Loucy (cell line): Measurements from ENCODE around the gene UPF1.
A peak's percentile ranks its signal among the peaks of the same experiment; 100 is the strongest.

Experiments
- H2AFZ ChIP-seq: fragments of 200-600 bp; sonication (generic); 2 replicates; pipeline ENCODE4 v1.6.0; 2016; ENCODE audit warnings: antibody characterized with exemption, mild to moderate bottlenecking, low read length, moderate library complexity
- H3F3A ChIP-seq: fragments of 200-600 bp; 2 replicates; pipeline ENCODE4 v1.6.0; 2016; ENCODE audit warnings: antibody characterized with exemption, low read depth, mild to moderate bottlenecking
- H3K27me3 ChIP-seq: fragments of 200-600 bp; sonication (generic); 2 replicates; pipeline ENCODE4 v1.6.1; 2014; ENCODE audit warnings: low read length, mild to moderate bottlenecking; ENCODE audit not compliant: insufficient read depth, poor library complexity, severe bottlenecking
- H3K36me3 ChIP-seq: fragments of 200-600 bp; sonication (generic); 2 replicates; pipeline ENCODE4 v1.6.1; 2016; ENCODE audit warnings: low read length; ENCODE audit not compliant: insufficient read depth
- H3K4me1 ChIP-seq: fragments of 200-600 bp; sonication (generic); 2 replicates; pipeline ENCODE4 v1.5.1; 2014; ENCODE audit warnings: low read length, mild to moderate bottlenecking; ENCODE audit not compliant: insufficient read depth, poor library complexity, severe bottlenecking
- H3K4me2 ChIP-seq: fragments of 200-600 bp; sonication (generic); 2 replicates; pipeline ENCODE4 v1.6.0; 2014; ENCODE audit warnings: antibody characterized with exemption, low read length, low read depth, mild to moderate bottlenecking; ENCODE audit not compliant: poor library complexity, severe bottlenecking
- H3K4me3 ChIP-seq: fragments of 200-600 bp; sonication (generic); 2 replicates; pipeline ENCODE4 v1.5.1; 2014; ENCODE audit warnings: low read length, mild to moderate bottlenecking, mixed read lengths; ENCODE audit not compliant: poor library complexity, severe bottlenecking
- H3K79me2 ChIP-seq: fragments of 200-600 bp; sonication (generic); 2 replicates; pipeline ENCODE4 v1.6.1; 2014; ENCODE audit warnings: low read length; ENCODE audit not compliant: insufficient read depth
- H3K9ac ChIP-seq: fragments of 200-600 bp; sonication (generic); 2 replicates; pipeline ENCODE4 v1.6.0; 2014; ENCODE audit warnings: mild to moderate bottlenecking, low read depth, low read length, moderate library complexity; ENCODE audit not compliant: poor library complexity, severe bottlenecking
- H3K9me2 ChIP-seq: fragments of 200-600 bp; sonication (generic); replicated peaks from 2 replicates; pipeline ENCODE4 v1.6.1; 2016; ENCODE audit warnings: low read depth, low read length, mixed read lengths
- H3K9me3 ChIP-seq: fragments of 200-600 bp; sonication (generic); 2 replicates; pipeline ENCODE4 v1.6.1; 2014; ENCODE audit warnings: mild to moderate bottlenecking, antibody characterized with exemption, low read length, low read depth; ENCODE audit not compliant: insufficient read depth
- H4K20me1 ChIP-seq: fragments of 200-600 bp; sonication (generic); 2 replicates; pipeline ENCODE4 v1.6.0; 2014; ENCODE audit warnings: antibody characterized with exemption, low read length, mild to moderate bottlenecking; ENCODE audit not compliant: insufficient read depth, poor library complexity, severe bottlenecking
- EZH2phosphoT487 ChIP-seq: fragments of 200-600 bp; IDR thresholded peaks from 2 replicates; pipeline ENCODE4 v1.6.1; 2018; ENCODE audit warnings: antibody characterized with exemption, mild to moderate bottlenecking, moderate library complexity, borderline replicate concordance
- TF ChIP-seq, protein P1 (sequence below): fragments of 200-600 bp; sonication (generic); conservative IDR thresholded peaks from 2 replicates; pipeline ENCODE4 v1.5.1; 2014; ENCODE audit warnings: mild to moderate bottlenecking, antibody characterized with exemption, low read length

UPF1 gene

GRCh38 chr19:18855647-18856384 lies 24.1 kb downstream of the UPF1 start:
- Histone ChIP-seq H3K79me2 (no peaks in the 10 kb centered on the region), H3K4me1 (no peaks in the 10 kb centered on the region), H3K9ac (no peak overlapping the region), H3K4me3 (no peak overlapping the region), H3K27me3 (no peaks in the 10 kb centered on the region), H2AFZ (no peak overlapping the region), H3K36me3 (peaks cover 98% of the 10 kb centered on the region; the same call in 1 of the 2 replicates), H3K4me2 (no peak overlapping the region), H4K20me1 (peaks cover 16% of the 10 kb centered on the region), H3K9me3 (no peaks in the 10 kb centered on the region), H3K9me2 (no peaks in the 10 kb centered on the region), H3F3A (no peaks in the 10 kb centered on the region)
- TF ChIP-seq, protein P1, sequence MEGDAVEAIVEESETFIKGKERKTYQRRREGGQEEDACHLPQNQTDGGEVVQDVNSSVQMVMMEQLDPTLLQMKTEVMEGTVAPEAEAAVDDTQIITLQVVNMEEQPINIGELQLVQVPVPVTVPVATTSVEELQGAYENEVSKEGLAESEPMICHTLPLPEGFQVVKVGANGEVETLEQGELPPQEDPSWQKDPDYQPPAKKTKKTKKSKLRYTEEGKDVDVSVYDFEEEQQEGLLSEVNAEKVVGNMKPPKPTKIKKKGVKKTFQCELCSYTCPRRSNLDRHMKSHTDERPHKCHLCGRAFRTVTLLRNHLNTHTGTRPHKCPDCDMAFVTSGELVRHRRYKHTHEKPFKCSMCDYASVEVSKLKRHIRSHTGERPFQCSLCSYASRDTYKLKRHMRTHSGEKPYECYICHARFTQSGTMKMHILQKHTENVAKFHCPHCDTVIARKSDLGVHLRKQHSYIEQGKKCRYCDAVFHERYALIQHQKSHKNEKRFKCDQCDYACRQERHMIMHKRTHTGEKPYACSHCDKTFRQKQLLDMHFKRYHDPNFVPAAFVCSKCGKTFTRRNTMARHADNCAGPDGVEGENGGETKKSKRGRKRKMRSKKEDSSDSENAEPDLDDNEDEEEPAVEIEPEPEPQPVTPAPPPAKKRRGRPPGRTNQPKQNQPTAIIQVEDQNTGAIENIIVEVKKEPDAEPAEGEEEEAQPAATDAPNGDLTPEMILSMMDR = no peak
- no peak for TF ChIP-seq EZH2phosphoT487

GRCh38 chr19:18856385-18857126 lies 24.8 kb downstream of the UPF1 start:
- no peak overlapping the region for H3K9ac ChIP-seq
- no peaks in the 10 kb centered on the region for H3F3A ChIP-seq
- H3K9me2 ChIP-seq = no peaks in the 10 kb centered on the region
- H2AFZ ChIP-seq = no peak overlapping the region
- no peaks in the 10 kb centered on the region for H3K9me3 ChIP-seq
- H3K27me3 ChIP-seq = no peaks in the 10 kb centered on the region
- TF ChIP-seq EZH2phosphoT487 = no peak
- TF ChIP-seq, protein P1 = peak; percentile 26; the same call in 1 of the 2 replicates
- H3K4me3 ChIP-seq = no peak overlapping the region
- H4K20me1 ChIP-seq = peaks cover 15% of the 10 kb centered on the region
- H3K36me3 ChIP-seq = peaks cover 98% of the 10 kb centered on the region; the same call in 1 of the 2 replicates
- H3K4me1 ChIP-seq = no peaks in the 10 kb centered on the region
- no peaks in the 10 kb centered on the region for H3K79me2 ChIP-seq
- no peak overlapping the region for H3K4me2 ChIP-seq

DNA sequence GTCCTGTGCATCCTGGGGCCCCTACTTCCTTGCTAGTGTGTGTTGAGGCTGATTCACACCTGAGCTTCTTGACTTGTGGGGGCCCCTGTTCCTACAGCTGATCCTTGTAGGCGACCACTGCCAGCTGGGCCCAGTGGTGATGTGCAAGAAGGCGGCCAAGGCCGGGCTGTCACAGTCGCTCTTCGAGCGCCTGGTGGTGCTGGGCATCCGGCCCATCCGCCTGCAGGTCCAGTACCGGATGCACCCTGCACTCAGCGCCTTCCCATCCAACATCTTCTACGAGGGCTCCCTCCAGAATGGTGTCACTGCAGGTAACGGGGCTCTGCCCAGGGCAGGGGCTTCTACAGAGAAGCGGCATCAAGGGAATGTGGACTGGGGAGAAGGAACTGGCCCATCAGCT lies 25.5 kb downstream of the UPF1 start:
- Histone ChIP-seq H2AFZ (no peak overlapping the region), H3K4me2 (no peak overlapping the region), H3K9ac (no peak overlapping the region), H3K27me3 (no peaks in the 10 kb centered on the region), H3K9me3 (no peaks in the 10 kb centered on the region), H3K36me3 (peaks cover 98% of the 10 kb centered on the region; the same call in 1 of the 2 replicates), H3K4me1 (no peaks in the 10 kb centered on the region), H3K9me2 (no peaks in the 10 kb centered on the region), H3F3A (no peaks in the 10 kb centered on the region), H3K79me2 (no peaks in the 10 kb centered on the region), H4K20me1 (peaks cover 15% of the 10 kb centered on the region), H3K4me3 (no peak overlapping the region)
- no peak for TF ChIP-seq EZH2phosphoT487
- TF ChIP-seq, protein P1 = no peak
